GM23248 (cell line): ENCODE measurements around the gene CRB3. TPM values are rescaled to one million over a fixed set of nuclear protein-coding genes. Genes with fewer than 3 reads are reported as not detected.

Source experiments
- DNase-seq: peaks from one replicate; pipeline ENCODE4 v3.0.0-alpha.2; 2015
- H2AFZ ChIP-seq: fragments of 200-600 bp; sonication (generic); 2 replicates; pipeline ENCODE4 v1.6.1; 2016; ENCODE audit warnings: antibody characterized with exemption
- H3F3A ChIP-seq: fragments of 200-600 bp; sonication (generic); 2 replicates; pipeline ENCODE4 v1.6.1; 2016; ENCODE audit warnings: mild to moderate bottlenecking, antibody characterized with exemption, mixed run types; ENCODE audit not compliant: insufficient read depth
- H3K27ac ChIP-seq: fragments of 200-600 bp; sonication (generic); 2 replicates; pipeline ENCODE4 v1.5.1; 2016; ENCODE audit warnings: mild to moderate bottlenecking
- H3K27me3 ChIP-seq: fragments of 200-600 bp; sonication (generic); replicated peaks from 2 replicates; pipeline ENCODE4 v1.6.1; 2016; ENCODE audit warnings: mild to moderate bottlenecking; ENCODE audit not compliant: insufficient read depth
- H3K36me3 ChIP-seq: fragments of 200-600 bp; sonication (generic); 2 replicates; pipeline ENCODE4 v1.6.1; 2016; ENCODE audit warnings: low read depth, mild to moderate bottlenecking
- H3K4me1 ChIP-seq: fragments of 200-600 bp; sonication (generic); 2 replicates; pipeline ENCODE4 v1.6.1; 2016; ENCODE audit warnings: mild to moderate bottlenecking; ENCODE audit not compliant: insufficient read depth
- H3K4me2 ChIP-seq: fragments of 200-600 bp; sonication (generic); one replicate; pipeline ENCODE4 v1.6.1; 2016; ENCODE audit warnings: mild to moderate bottlenecking; ENCODE audit not compliant: unreplicated experiment
- H3K4me3 ChIP-seq: fragments of 200-600 bp; sonication (generic); 2 replicates; pipeline ENCODE4 v1.5.1; 2016; ENCODE audit warnings: mild to moderate bottlenecking
- H3K79me2 ChIP-seq: fragments of 200-600 bp; sonication (generic); 2 replicates; pipeline ENCODE4 v1.6.1; 2016; ENCODE audit warnings: mild to moderate bottlenecking; ENCODE audit not compliant: insufficient read depth
- H3K9ac ChIP-seq: fragments of 200-600 bp; sonication (generic); 2 replicates; pipeline ENCODE4 v1.6.1; 2016; ENCODE audit warnings: mild to moderate bottlenecking
- H3K9me2 ChIP-seq: fragments of 200-600 bp; sonication (generic); 2 replicates; pipeline ENCODE4 v1.6.1; 2016; ENCODE audit warnings: mixed run types, mild to moderate bottlenecking, moderate library complexity; ENCODE audit not compliant: insufficient read depth
- H3K9me3 ChIP-seq: fragments of 200-600 bp; sonication (generic); one replicate; pipeline ENCODE4 v1.6.1; 2017; ENCODE audit warnings: low read depth
- H4K20me1 ChIP-seq: fragments of 200-600 bp; sonication (generic); 2 replicates; pipeline ENCODE4 v1.6.0; 2016; ENCODE audit not compliant: insufficient read depth
- EZH2 ChIP-seq: fragments of 200-600 bp; sonication (generic); IDR thresholded peaks from 2 replicates; pipeline ENCODE4 v1.6.1; 2018; ENCODE audit warnings: antibody characterized with exemption, mild to moderate bottlenecking; ENCODE audit not compliant: insufficient read depth, poor library complexity, severe bottlenecking
- EZH2phosphoT487 ChIP-seq: fragments of 200-600 bp; sonication (generic); IDR thresholded peaks from 2 replicates; pipeline ENCODE4 v1.6.1; 2018; ENCODE audit warnings: antibody characterized with exemption, moderate library complexity, mild to moderate bottlenecking, low read depth; ENCODE audit not compliant: insufficient read depth
- whole genome bisulfite sequencing, 2 experiments: methylation state at CpG; one replicate each; pipeline ENCODE4 v1.1.6; 2015 to 2017; ENCODE audit warnings: low lambda C conversion rate in 2 of 2, low coverage in 1 of 2; ENCODE audit errors: missing lambda C conversion rate in 2 of 2; 5-methylcytosine and 5-hydroxymethylcytosine counted together
- in situ Hi-C: fragments of 300-500 bp; cut with MboI; formaldehyde crosslinking; loops from 2 replicates; pipeline ENCODE4 v1.15.0; 2020
- polyA plus RNA-seq: library from polyadenylated mRNA; unstranded; fragments of >200 nt; fragmentation: Nextera tagmentation; extraction: Ambion mirVana; gene quantifications from 2 replicates; pipeline ENCODE4 v1.2.1, GENCODE V29; 2016
- total RNA-seq: library from RNA; depleted of rRNA; stranded (reverse); fragments of >200 nt; shearing (Covaris generic); gene quantifications from 2 replicates; pipeline ENCODE4 v1.2.3, GENCODE V29; 2014

CRB3 gene
- total and polyA plus RNA-seq, 2 experiments from 2014 or later: not detected

- no peak overlapping the region for H3K4me2 ChIP-seq
- no peak overlapping the region for H3K4me3 ChIP-seq
- H3K9me2 ChIP-seq: no peaks in the 10 kb centered on the region
- 77 to 84% methylated on average over 7 to 11 of the region's 11 CpGs for WGBS, 2 experiments
- H3K9ac ChIP-seq: no peak overlapping the region
- in situ Hi-C loops: no loop called here
- no peak overlapping the region for H2AFZ ChIP-seq
- no peaks in the 10 kb centered on the region for H3K4me1 ChIP-seq
- H4K20me1 ChIP-seq: no peaks in the 10 kb centered on the region
- H3K27me3 ChIP-seq: no peaks in the 10 kb centered on the region
- no peak for DNase-seq
- H3K27ac ChIP-seq: no peak overlapping the region
- H3F3A ChIP-seq: no peaks in the 10 kb centered on the region
- H3K36me3 ChIP-seq: no peaks in the 10 kb centered on the region
- no peaks in the 10 kb centered on the region for H3K9me3 ChIP-seq
- TF ChIP-seq EZH2 (no peak), EZH2phosphoT487 (no peak)
- no peaks in the 10 kb centered on the region for H3K79me2 ChIP-seq
Measured at GRCh38 chr19:6433165-6433564, 30.9 kb upstream of the CRB3 start.

GRCh38 chr19:6433663-6434062 is 30.4 kb upstream of the CRB3 start, which contains the start of gene SLC25A41:
TSS of gene SLC25A41 (minus strand) at chr19:6433763. CDS start at chr19:6433693, 70 bp downstream.
- no peak within 1 kb of the TSS for H3K27ac ChIP-seq
- no peaks in the 10 kb centered on the region for H3K36me3 ChIP-seq
- H2AFZ ChIP-seq: no peak within 1 kb of the TSS
- no peaks in the 10 kb centered on the region for H3K4me1 ChIP-seq
- no peaks in the 10 kb centered on the region for H3K9me3 ChIP-seq
- no peak within 1 kb of the TSS for H3K4me3 ChIP-seq
- no peaks in the 10 kb centered on the region for H3K27me3 ChIP-seq
- TF ChIP-seq EZH2phosphoT487 (no peak), EZH2 (no peak)
- H3K79me2 ChIP-seq: no peaks in the 10 kb centered on the region
- H4K20me1 ChIP-seq: no peaks in the 10 kb centered on the region
- DNase-seq: no peak
- no peaks in the 10 kb centered on the region for H3K9me2 ChIP-seq
- H3K9ac ChIP-seq: no peak within 1 kb of the TSS
- no peaks in the 10 kb centered on the region for H3F3A ChIP-seq
- in situ Hi-C loops: no loop called here
- no peak within 1 kb of the TSS for H3K4me2 ChIP-seq
- WGBS, 2 experiments: 81 to 82% methylated on average over 10 of the region's 10 CpGs

GRCh38 chr19:6439743-6440142 is 24.3 kb upstream of the CRB3 start:
- no peak overlapping the region for H3K27ac ChIP-seq
- in situ Hi-C loops: no loop called here
- no peaks in the 10 kb centered on the region for H3K36me3 ChIP-seq
- no peaks in the 10 kb centered on the region for H3K79me2 ChIP-seq
- no peaks in the 10 kb centered on the region for H3K9me2 ChIP-seq
- H3K9ac ChIP-seq: no peak overlapping the region
- TF ChIP-seq EZH2: no peak
- H3F3A ChIP-seq: no peaks in the 10 kb centered on the region
- H2AFZ ChIP-seq: no peak overlapping the region
- H3K4me2 ChIP-seq: no peak overlapping the region
- H4K20me1 ChIP-seq: no peaks in the 10 kb centered on the region
- WGBS, 2 experiments: 59 to 71% methylated on average over 4 of the region's 4 CpGs
- DNase-seq: no peak
- H3K9me3 ChIP-seq: no peaks in the 10 kb centered on the region
- H3K4me1 ChIP-seq: no peaks in the 10 kb centered on the region
- H3K27me3 ChIP-seq: no peaks in the 10 kb centered on the region
- no peak overlapping the region for H3K4me3 ChIP-seq

DNA sequence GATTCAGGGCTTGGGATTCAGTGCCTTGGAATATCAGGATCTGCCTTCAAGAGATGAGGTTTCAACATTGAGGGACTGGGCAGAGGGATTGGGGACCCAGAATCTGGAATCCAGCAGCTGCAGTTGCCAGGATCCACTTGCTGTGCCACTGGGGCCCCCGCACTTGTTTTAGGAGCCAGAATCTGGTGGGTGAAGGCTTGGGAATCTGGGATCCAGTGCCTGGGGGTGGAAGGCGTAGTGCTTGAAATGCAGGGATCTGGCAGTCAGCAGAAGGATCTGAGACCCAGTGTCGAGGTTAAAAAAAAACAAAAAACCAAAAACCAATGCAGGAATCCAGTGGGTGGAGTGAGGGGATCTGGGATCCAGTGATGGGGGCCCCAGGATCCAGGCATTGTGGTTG is 23.2 kb upstream of the CRB3 start:
- Histone ChIP-seq H3K4me3 (no peak overlapping the region), H3K36me3 (no peaks in the 10 kb centered on the region), H2AFZ (no peak overlapping the region), H3K27me3 (no peaks in the 10 kb centered on the region), H3K9me3 (no peaks in the 10 kb centered on the region), H4K20me1 (no peaks in the 10 kb centered on the region), H3K4me2 (no peak overlapping the region), H3K9me2 (no peaks in the 10 kb centered on the region), H3K27ac (no peak overlapping the region), H3K79me2 (no peaks in the 10 kb centered on the region), H3F3A (no peaks in the 10 kb centered on the region), H3K4me1 (no peaks in the 10 kb centered on the region), H3K9ac (no peak overlapping the region)
- DNase-seq: no peak
- no peak for TF ChIP-seq EZH2
- TF ChIP-seq EZH2phosphoT487: no peak
- 68 to 77% methylated on average over 3 of the region's 3 CpGs for WGBS, 2 experiments
- in situ Hi-C loops: no loop called here

DNA sequence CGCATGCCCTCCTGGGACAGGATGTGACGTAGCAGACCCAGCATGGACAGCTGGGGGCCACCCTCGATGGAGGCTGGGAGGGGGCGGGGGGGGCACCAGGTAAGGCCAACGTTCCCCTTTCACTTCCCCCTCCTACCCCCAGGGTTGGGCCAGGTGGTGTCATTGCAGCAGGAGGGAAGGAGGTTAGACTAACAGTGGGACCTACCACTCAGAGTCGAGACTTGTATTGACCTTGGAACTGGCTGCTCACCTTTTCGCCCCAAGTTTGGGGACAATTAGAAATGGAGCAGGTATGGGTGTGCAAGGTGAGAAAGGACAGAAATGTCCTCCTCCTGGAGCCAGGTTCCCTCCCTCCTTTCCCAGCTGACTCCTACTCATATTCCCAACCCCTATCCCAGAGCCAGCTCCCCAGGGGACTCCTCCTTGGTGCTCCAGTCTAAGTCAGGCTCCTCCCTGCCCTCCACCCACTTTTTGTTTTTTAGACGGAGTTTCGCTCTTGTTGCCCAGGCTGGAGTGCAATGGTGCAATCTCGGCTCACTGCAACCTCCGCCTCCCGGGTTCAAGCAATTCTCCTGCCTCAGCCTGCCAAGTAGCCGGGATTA is 21.9 kb upstream of the CRB3 start:
- no peaks in the 10 kb centered on the region for H3K9me3 ChIP-seq
- H3K4me3 ChIP-seq: no peak overlapping the region
- H3K4me1 ChIP-seq: no peaks in the 10 kb centered on the region
- H3K27me3 ChIP-seq: no peaks in the 10 kb centered on the region
- no peak overlapping the region for H2AFZ ChIP-seq
- DNase-seq: no peak
- in situ Hi-C loops: no loop called here
- WGBS, 2 experiments: 74 to 86% methylated on average over 11 to 13 of the region's 13 CpGs
- H3K9me2 ChIP-seq: no peaks in the 10 kb centered on the region
- H3K36me3 ChIP-seq: no peaks in the 10 kb centered on the region
- H4K20me1 ChIP-seq: no peaks in the 10 kb centered on the region
- no peaks in the 10 kb centered on the region for H3K79me2 ChIP-seq
- no peak overlapping the region for H3K9ac ChIP-seq
- no peak overlapping the region for H3K27ac ChIP-seq
- H3K4me2 ChIP-seq: no peak overlapping the region
- TF ChIP-seq EZH2phosphoT487: no peak
- no peak for TF ChIP-seq EZH2
- H3F3A ChIP-seq: no peaks in the 10 kb centered on the region
